ENCODE data around the gene AKAP12.

Gene AKAP12

GRCh38 chr6:151197556-151197955, 42.2 kb upstream of the AKAP12 start:
- H3K79me2 ChIP-seq (ENCODE audit: low read length) = no peaks in the 10 kb centered on the region
- H3K9me2 ChIP-seq (replicated peaks; ENCODE audit: insufficient read depth, low read length) = no peaks in the 10 kb centered on the region
- TF ChIP-seq CTCF (IDR thresholded peaks at IDR 0.05; ENCODE audit: low read length) (no peak), EZH2phosphoT487 (IDR thresholded peaks at IDR 0.05; ENCODE audit: low read length) (no peak), EZH2 (optimal IDR thresholded peaks at IDR 0.05; ENCODE audit: low read depth, low read length) (no peak)
- H3K9me3 ChIP-seq (replicated peaks; ENCODE audit: insufficient read depth, low read length) = no peaks in the 10 kb centered on the region
- H2AFZ ChIP-seq (ENCODE audit: low read length) = no peak overlapping the region
- no peaks in the 10 kb centered on the region for H3K36me3 ChIP-seq (replicated peaks; ENCODE audit: insufficient read depth, low read length)
- no peak overlapping the region for H3K4me3 ChIP-seq (ENCODE audit: low read length)
- DNase-seq = no peak
- no peak overlapping the region for H3K9ac ChIP-seq (ENCODE audit: low read length)
- no peaks in the 10 kb centered on the region for H3K4me1 ChIP-seq (ENCODE audit: low read length)
- H4K20me1 ChIP-seq (ENCODE audit: insufficient read depth, low read length) = no peaks in the 10 kb centered on the region
- no peak overlapping the region for H3K27ac ChIP-seq (ENCODE audit: low read length)
- H3F3A ChIP-seq (ENCODE audit: insufficient read depth, low read length) = no peaks in the 10 kb centered on the region
- no peak overlapping the region for H3K4me2 ChIP-seq (ENCODE audit: low read depth, low read length)
- no peaks in the 10 kb centered on the region for H3K27me3 ChIP-seq (replicated peaks; ENCODE audit: insufficient read depth, low read length)

- Histone ChIP-seq H3K9me3 (replicated peaks; ENCODE audit: insufficient read depth, low read length) (no peaks in the 10 kb centered on the region), H3K79me2 (ENCODE audit: low read length) (no peaks in the 10 kb centered on the region), H4K20me1 (ENCODE audit: insufficient read depth, low read length) (no peaks in the 10 kb centered on the region), H3K36me3 (replicated peaks; ENCODE audit: insufficient read depth, low read length) (no peaks in the 10 kb centered on the region), H3F3A (ENCODE audit: insufficient read depth, low read length) (no peaks in the 10 kb centered on the region), H3K4me2 (ENCODE audit: low read depth, low read length) (no peak overlapping the region), H3K9me2 (replicated peaks; ENCODE audit: insufficient read depth, low read length) (no peaks in the 10 kb centered on the region), H2AFZ (ENCODE audit: low read length) (no peak overlapping the region), H3K9ac (ENCODE audit: low read length) (no peak overlapping the region), H3K27me3 (replicated peaks; ENCODE audit: insufficient read depth, low read length) (no peaks in the 10 kb centered on the region), H3K4me3 (ENCODE audit: low read length) (no peak overlapping the region), H3K27ac (ENCODE audit: low read length) (no peak overlapping the region), H3K4me1 (ENCODE audit: low read length) (no peaks in the 10 kb centered on the region)
- DNase-seq = no peak
- TF ChIP-seq EZH2 (optimal IDR thresholded peaks at IDR 0.05; ENCODE audit: low read depth, low read length) (no peak), CTCF (IDR thresholded peaks at IDR 0.05; ENCODE audit: low read length) (no peak), EZH2phosphoT487 (IDR thresholded peaks at IDR 0.05; ENCODE audit: low read length) (no peak)
Measured at GRCh38 chr6:151199991-151200390, 39.8 kb upstream of the AKAP12 start.

DNA sequence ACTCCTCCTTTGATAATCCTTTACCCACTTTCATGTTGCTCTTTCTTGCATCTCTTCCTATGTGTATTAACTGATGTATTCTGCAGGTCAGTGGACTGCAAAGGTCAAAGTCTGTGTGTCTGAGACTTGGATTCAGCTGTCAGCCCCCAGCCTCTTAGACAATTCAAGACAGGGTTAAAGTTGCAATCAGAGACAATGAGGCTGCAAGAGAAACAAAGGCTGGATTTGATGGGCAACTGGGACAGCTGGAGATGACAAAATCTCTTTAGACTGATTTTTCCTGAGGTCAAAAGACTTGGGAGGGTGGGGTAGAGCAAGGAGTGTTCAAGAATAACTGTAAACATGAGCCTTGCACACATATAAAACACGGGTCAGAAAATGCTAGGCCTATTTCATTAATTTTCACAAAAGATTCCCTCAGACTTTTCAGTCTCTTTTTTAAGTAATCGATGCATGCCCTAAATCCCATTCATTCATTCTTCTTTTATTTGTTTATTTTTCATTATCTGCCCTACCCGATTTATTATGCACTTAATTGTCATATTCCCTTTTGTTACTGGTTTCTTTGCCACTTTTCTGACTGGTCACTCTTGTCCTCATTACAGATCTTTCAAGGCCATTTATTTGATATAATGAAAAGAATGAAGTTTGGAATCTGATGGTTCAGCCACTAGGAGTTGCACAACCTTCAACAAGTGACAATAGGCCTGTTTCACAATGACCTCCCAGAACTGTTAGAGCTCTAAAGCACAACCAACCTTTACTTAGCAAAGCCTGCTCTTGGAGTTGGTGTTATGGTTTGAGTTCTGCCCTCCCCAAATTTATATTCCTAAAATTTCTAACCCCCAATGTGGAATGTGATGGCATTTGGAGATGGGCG, 33.8 kb upstream of the AKAP12 start:
- Histone ChIP-seq H3K36me3 (replicated peaks; ENCODE audit: insufficient read depth, low read length) (no peaks in the 10 kb centered on the region), H3F3A (ENCODE audit: insufficient read depth, low read length) (no peaks in the 10 kb centered on the region), H3K4me1 (ENCODE audit: low read length) (no peaks in the 10 kb centered on the region), H3K79me2 (ENCODE audit: low read length) (no peaks in the 10 kb centered on the region), H3K4me3 (ENCODE audit: low read length) (no peak overlapping the region), H3K9me2 (replicated peaks; ENCODE audit: insufficient read depth, low read length) (no peaks in the 10 kb centered on the region), H3K9me3 (replicated peaks; ENCODE audit: insufficient read depth, low read length) (no peaks in the 10 kb centered on the region), H3K9ac (ENCODE audit: low read length) (no peak overlapping the region), H4K20me1 (ENCODE audit: insufficient read depth, low read length) (no peaks in the 10 kb centered on the region), H3K4me2 (ENCODE audit: low read depth, low read length) (no peak overlapping the region), H3K27ac (ENCODE audit: low read length) (no peak overlapping the region), H2AFZ (ENCODE audit: low read length) (no peak overlapping the region), H3K27me3 (replicated peaks; ENCODE audit: insufficient read depth, low read length) (no peaks in the 10 kb centered on the region)
- no peak for TF ChIP-seq EZH2 (optimal IDR thresholded peaks at IDR 0.05; ENCODE audit: low read depth, low read length)
- TF ChIP-seq EZH2phosphoT487 (IDR thresholded peaks at IDR 0.05; ENCODE audit: low read length) = no peak
- TF ChIP-seq CTCF (IDR thresholded peaks at IDR 0.05; ENCODE audit: low read length) = no peak
- no peak for DNase-seq

All from MM.1S (cell line).